Measurements from ENCODE around the gene CRYBG1.

GRCh38 chr6:106470811-106471210 is 110.3 kb downstream of the CRYBG1 start:
- TF ChIP-seq, protein P1, sequence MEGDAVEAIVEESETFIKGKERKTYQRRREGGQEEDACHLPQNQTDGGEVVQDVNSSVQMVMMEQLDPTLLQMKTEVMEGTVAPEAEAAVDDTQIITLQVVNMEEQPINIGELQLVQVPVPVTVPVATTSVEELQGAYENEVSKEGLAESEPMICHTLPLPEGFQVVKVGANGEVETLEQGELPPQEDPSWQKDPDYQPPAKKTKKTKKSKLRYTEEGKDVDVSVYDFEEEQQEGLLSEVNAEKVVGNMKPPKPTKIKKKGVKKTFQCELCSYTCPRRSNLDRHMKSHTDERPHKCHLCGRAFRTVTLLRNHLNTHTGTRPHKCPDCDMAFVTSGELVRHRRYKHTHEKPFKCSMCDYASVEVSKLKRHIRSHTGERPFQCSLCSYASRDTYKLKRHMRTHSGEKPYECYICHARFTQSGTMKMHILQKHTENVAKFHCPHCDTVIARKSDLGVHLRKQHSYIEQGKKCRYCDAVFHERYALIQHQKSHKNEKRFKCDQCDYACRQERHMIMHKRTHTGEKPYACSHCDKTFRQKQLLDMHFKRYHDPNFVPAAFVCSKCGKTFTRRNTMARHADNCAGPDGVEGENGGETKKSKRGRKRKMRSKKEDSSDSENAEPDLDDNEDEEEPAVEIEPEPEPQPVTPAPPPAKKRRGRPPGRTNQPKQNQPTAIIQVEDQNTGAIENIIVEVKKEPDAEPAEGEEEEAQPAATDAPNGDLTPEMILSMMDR (IDR thresholded peaks at IDR 0.05): no peak
- TF ChIP-seq POLR2A (IDR thresholded peaks at IDR 0.05): no peak
